Measurements from ENCODE around the gene TMPRSS3. TPM values are rescaled to one million over a fixed set of nuclear protein-coding genes. Genes with fewer than 3 reads are reported as not detected.

TMPRSS3 gene
- total and polyA plus RNA-seq, 9 of the 15 experiments (the other 6 are each of a cell fraction or from before 2014, with no cell fraction given), result 0.07 TPM; not detected in 8

DNA sequence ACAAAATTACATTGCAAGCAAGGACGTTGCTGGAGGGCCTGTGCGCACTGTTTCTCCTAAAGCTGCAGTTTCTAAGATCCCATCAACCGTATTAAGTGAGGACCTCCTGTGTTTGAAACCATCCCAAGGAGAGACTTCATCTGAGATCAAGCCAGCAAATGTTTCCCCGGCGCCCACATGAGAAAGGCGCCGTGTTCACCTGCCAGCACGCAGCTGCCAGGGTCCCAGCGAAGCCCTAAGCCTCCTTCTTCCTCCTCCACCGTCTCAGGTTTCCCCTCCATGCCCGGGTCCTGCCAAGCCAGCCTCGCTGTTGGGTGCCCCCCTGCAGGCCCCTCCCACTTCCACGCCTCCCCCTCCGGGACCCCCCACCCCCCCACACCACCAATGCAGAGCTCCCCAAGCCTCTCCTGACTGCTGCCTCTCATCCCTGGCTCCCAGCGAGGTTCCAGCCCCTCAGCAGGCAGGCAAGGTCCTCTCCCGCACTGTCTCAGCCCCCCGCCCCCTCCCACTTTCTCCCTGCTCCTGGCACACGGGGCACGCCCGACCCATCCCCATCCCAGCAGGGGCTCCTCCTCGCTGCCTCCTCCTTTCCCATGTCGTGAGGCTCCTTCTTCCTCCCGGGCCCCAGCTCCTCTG, 20.9 kb downstream of the TMPRSS3 start:
- TF ChIP-seq ZNF121 (CRISPR knock-in tag; conservative IDR thresholded peaks at IDR 0.05) (no peak), ELF4 (CRISPR knock-in tag; IDR thresholded peaks at IDR 0.05) (no peak), FIP1L1 (IDR thresholded peaks at IDR 0.05; ENCODE audit: low read depth, low read length, poor library complexity, severe bottlenecking) (no peak), ZNF696 (CRISPR knock-in tag; conservative IDR thresholded peaks at IDR 0.05) (no peak), ZNF561 (CRISPR knock-in tag; conservative IDR thresholded peaks at IDR 0.05) (no peak), ZNF316 (IDR thresholded peaks at IDR 0.05) (no peak), RHOXF2B (CRISPR knock-in tag; conservative IDR thresholded peaks at IDR 0.05) (no peak), THRAP3 (IDR thresholded peaks at IDR 0.05; ENCODE audit: borderline replicate concordance) (no peak), GATAD2A (IDR thresholded peaks at IDR 0.05) (no peak), ZNF586 (CRISPR knock-in tag; conservative IDR thresholded peaks at IDR 0.05) (no peak), ZNF436 (CRISPR knock-in tag; IDR thresholded peaks at IDR 0.05) (no peak), ZNF41 (CRISPR knock-in tag; conservative IDR thresholded peaks at IDR 0.05) (no peak), NCOA4 (IDR thresholded peaks at IDR 0.05; ENCODE audit: partially characterized antibody) (no peak), RBM22 (IDR thresholded peaks at IDR 0.05; ENCODE audit: low read depth, low read length, poor library complexity, severe bottlenecking) (no peak), TCF7L2 (IDR thresholded peaks at IDR 0.05; ENCODE audit: low read depth, low read length) (no peak), MAZ (CRISPR knock-in tag; conservative IDR thresholded peaks at IDR 0.05 in 1 of 2, IDR thresholded peaks at IDR 0.05 in 1 of 2) (no peak), HCFC1 (IDR thresholded peaks at IDR 0.05; ENCODE audit: low read depth, low read length) (no peak)
- TF ChIP-seq, protein P1, sequence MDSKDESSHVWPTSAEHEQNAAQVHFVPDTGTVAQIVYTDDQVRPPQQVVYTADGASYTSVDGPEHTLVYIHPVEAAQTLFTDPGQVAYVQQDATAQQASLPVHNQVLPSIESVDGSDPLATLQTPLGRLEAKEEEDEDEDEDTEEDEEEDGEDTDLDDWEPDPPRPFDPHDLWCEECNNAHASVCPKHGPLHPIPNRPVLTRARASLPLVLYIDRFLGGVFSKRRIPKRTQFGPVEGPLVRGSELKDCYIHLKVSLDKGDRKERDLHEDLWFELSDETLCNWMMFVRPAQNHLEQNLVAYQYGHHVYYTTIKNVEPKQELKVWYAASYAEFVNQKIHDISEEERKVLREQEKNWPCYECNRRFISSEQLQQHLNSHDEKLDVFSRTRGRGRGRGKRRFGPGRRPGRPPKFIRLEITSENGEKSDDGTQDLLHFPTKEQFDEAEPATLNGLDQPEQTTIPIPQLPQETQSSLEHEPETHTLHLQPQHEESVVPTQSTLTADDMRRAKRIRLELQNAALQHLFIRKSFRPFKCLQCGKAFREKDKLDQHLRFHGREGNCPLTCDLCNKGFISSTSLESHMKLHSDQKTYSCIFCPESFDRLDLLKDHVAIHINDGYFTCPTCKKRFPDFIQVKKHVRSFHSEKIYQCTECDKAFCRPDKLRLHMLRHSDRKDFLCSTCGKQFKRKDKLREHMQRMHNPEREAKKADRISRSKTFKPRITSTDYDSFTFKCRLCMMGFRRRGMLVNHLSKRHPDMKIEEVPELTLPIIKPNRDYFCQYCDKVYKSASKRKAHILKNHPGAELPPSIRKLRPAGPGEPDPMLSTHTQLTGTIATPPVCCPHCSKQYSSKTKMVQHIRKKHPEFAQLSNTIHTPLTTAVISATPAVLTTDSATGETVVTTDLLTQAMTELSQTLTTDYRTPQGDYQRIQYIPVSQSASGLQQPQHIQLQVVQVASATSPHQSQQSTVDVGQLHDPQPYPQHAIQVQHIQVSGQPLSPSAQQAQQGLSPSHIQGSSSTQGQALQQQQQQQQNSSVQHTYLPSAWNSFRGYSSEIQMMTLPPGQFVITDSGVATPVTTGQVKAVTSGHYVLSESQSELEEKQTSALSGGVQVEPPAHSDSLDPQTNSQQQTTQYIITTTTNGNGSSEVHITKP (IDR thresholded peaks at IDR 0.05; ENCODE audit: partially characterized antibody), result no peak
- POLR2A ChIA-PET, result interaction anchor here (0.7 kb wide), 1 partner anchor 34 kb away, joined by 3 read pairs; no protein-coding TSS in a partner anchor
- intact Hi-C loops (cut with micrococcal nuclease), result no loop called here

More for the DNA sequence above, 20.9 kb downstream of the TMPRSS3 start:
- Histone ChIP-seq H3K4me1 (replicated peaks in 1 of 2; ENCODE audit: control insufficient read depth in 2 of 2, insufficient read depth in 2 of 2, low read length in 2 of 2) (peaks cover 9 to 30% of the 10 kb centered on the region in 2 experiments; a peak in 4 of 5 replicates), H3K27me3 (ENCODE audit: control insufficient read depth in 2 of 2, insufficient read depth in 2 of 2, low read length in 2 of 2) (peaks cover 21 to 69% of the 10 kb centered on the region in 2 experiments; a peak in 4 of 5 replicates), H3K79me2 (ENCODE audit: control insufficient read depth, insufficient read depth, low read length) (no peaks in the 10 kb centered on the region), H3K27ac (ENCODE audit: extremely low read depth, low read depth, low read length) (no peak overlapping the region), H3K4me2 (ENCODE audit: insufficient read depth, low read length) (no peak overlapping the region), H3K9me3 (replicated peaks; ENCODE audit: control insufficient read depth, insufficient read depth, low read depth, low read length) (no peaks in the 10 kb centered on the region), H3K36me3 (ENCODE audit: control insufficient read depth, insufficient read depth, low read length) (no peaks in the 10 kb centered on the region), H3K9me1 (ENCODE audit: control insufficient read depth, insufficient read depth, low read length) (no peaks in the 10 kb centered on the region), H3K4me3 (no peak overlapping the region), H2AFZ (ENCODE audit: low read depth, low read length) (no peak overlapping the region), H3K9ac (ENCODE audit: insufficient read depth in 1 of 2, low read depth in 2 of 2, low read length in 2 of 2) (no peak overlapping the region; a peak in 1 of 4 replicates), H4K20me1 (replicated peaks; ENCODE audit: control insufficient read depth, insufficient read depth, low read length) (peaks cover 11% of the 10 kb centered on the region; the same call in 1 of the 2 replicates)
- BruUV-seq (replicated peaks), result no TSS peak
- CTCF ChIA-PET (ENCODE audit: low intra/inter-chr PET ratio), result no interaction called here
- ATAC-seq (no peak), FAIRE-seq (no peak), DNase-seq (ENCODE audit: extremely low read depth in 1 of 4, low spot score in 3 of 4) (no peak)
- WGBS (ENCODE audit: insufficient coverage, low coverage, missing lambda C conversion rate), result 41% methylated on average over 13 of the region's 23 CpGs
- in situ Hi-C loops (cut with MboI), result loop anchor here (5.0 kb wide), 1 partner anchor 72 kb away; no protein-coding TSS in a partner anchor
